Osteoblast (primary cell): ENCODE data around the gene TMEM259. TPM values are rescaled to one million over a fixed set of nuclear protein-coding genes. Genes with fewer than 3 reads are reported as not detected.

Experiments used
- DNase-seq: peaks from one replicate; pipeline ENCODE4 v3.0.0; 2011; ENCODE audit warnings: low spot score, mixed read lengths; ENCODE audit not compliant: insufficient read length; ENCODE audit errors: missing footprints
- H2AFZ ChIP-seq: 2 replicates; pipeline ENCODE4 v1.6.0; 2011; ENCODE audit warnings: mild to moderate bottlenecking, low read length
- H3K27ac ChIP-seq: 2 replicates; pipeline ENCODE4 v1.5.1; 2011; ENCODE audit warnings: mild to moderate bottlenecking, low read depth, low read length, moderate library complexity
- H3K27me3 ChIP-seq: 2 replicates; pipeline ENCODE4 v1.6.0; 2012; ENCODE audit warnings: mild to moderate bottlenecking, control low read depth, inconsistent platforms, low read length, moderate library complexity; ENCODE audit not compliant: insufficient read depth
- H3K36me3 ChIP-seq: 2 replicates; pipeline ENCODE4 v1.5.1; 2011; ENCODE audit warnings: mild to moderate bottlenecking, low read length, control low read depth, moderate library complexity; ENCODE audit not compliant: insufficient read depth
- H3K4me1 ChIP-seq: 2 replicates; pipeline ENCODE4 v1.5.1; 2011; ENCODE audit warnings: mild to moderate bottlenecking, low read length, control low read depth, moderate library complexity; ENCODE audit not compliant: insufficient read depth
- H3K4me2 ChIP-seq: 2 replicates; pipeline ENCODE4 v1.6.0; 2011; ENCODE audit warnings: mild to moderate bottlenecking, low read length; ENCODE audit not compliant: insufficient read depth
- H3K4me3 ChIP-seq: fragments of 200-600 bp; sonication (generic); 3 replicates; pipeline ENCODE4 v1.5.1; 2012; ENCODE audit warnings: mild to moderate bottlenecking, low read length, inconsistent platforms; ENCODE audit not compliant: insufficient read depth
- H3K79me2 ChIP-seq: 2 replicates; pipeline ENCODE4 v1.6.0; 2012; ENCODE audit warnings: mild to moderate bottlenecking, low read length, control low read depth, inconsistent platforms; ENCODE audit not compliant: insufficient read depth
- H3K9me3 ChIP-seq: 2 replicates; pipeline ENCODE4 v1.5.1; 2011; ENCODE audit warnings: low read depth, low read length, control low read depth
- H4K20me1 ChIP-seq: 2 replicates; pipeline ENCODE4 v1.6.0; 2012; ENCODE audit warnings: mild to moderate bottlenecking, low read length, control low read depth; ENCODE audit not compliant: insufficient read depth
- total RNA-seq: library from RNA; depleted of rRNA; stranded (reverse); fragments of >200 nt; gene quantifications from 2 replicates; pipeline ENCODE4 v1.2.3, GENCODE V29; 2012
- TF ChIP-seq, protein P1 (sequence below): IDR thresholded peaks from 2 replicates; pipeline ENCODE4 v1.5.1; 2011; ENCODE audit warnings: mild to moderate bottlenecking, low read depth, low read length, moderate library complexity; ENCODE audit errors: extremely low read depth

TMEM259 gene
- total RNA-seq, 1 donor, result 84.0 TPM

DNA sequence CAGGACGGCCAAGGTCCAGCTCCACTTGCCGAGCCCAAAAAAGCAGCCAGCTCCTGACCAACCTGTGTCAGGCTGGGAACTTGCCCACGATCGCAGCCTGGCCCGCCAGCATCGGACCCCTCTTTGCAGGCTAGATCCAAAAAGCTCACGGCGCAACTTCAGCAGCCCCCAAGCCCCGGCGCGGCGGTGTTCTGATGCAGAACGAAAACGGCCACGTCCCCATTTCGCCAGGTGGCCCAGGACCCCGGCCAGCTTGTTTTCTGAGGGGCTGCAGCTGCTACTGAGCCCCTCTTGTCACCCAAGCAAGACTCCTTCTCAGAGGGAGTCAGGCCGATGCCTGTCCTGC lies 1.3 kb downstream of the TMEM259 start:
- Histone ChIP-seq H3K4me1 (peaks cover 33% of the 10 kb centered on the region), H4K20me1 (peaks cover 56% of the 10 kb centered on the region)

DNA sequence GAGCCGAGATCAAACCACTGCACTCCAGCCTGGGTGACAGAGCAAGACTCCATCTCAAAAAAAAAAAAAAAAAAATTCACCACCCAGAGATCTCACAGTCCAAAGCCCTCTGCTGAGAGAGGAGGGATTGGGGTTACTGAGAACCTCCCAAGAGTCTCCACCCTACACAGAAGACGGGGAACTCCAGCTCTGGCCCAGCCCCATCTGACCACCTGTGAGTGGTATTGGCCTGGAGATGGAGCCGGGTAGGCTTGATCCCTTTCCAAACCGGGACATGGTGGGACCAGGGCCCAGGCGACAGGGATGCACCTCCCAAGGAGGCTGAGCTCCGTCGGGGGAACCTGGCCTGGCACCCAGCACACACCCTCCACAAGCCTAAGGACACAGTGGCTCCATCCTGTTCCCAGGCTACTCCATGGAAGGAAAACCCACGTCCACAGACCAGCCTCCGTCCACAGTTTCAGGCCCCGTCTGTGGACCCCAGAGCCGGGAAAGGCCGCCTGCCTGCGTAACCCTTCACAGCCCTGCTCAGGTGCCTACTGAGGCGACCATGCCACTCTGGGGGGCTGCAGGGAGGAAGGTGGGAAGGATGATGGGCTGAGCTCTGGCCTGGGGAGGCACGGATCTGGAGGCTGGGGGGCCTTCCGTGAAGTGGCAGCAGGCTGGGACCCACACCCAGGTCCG lies 1.8 kb downstream of the TMEM259 start:
- H3K4me1 ChIP-seq, result peaks cover 33% of the 10 kb centered on the region
- H3K79me2 ChIP-seq, result peaks cover 69% of the 10 kb centered on the region
- TF ChIP-seq, protein P1, sequence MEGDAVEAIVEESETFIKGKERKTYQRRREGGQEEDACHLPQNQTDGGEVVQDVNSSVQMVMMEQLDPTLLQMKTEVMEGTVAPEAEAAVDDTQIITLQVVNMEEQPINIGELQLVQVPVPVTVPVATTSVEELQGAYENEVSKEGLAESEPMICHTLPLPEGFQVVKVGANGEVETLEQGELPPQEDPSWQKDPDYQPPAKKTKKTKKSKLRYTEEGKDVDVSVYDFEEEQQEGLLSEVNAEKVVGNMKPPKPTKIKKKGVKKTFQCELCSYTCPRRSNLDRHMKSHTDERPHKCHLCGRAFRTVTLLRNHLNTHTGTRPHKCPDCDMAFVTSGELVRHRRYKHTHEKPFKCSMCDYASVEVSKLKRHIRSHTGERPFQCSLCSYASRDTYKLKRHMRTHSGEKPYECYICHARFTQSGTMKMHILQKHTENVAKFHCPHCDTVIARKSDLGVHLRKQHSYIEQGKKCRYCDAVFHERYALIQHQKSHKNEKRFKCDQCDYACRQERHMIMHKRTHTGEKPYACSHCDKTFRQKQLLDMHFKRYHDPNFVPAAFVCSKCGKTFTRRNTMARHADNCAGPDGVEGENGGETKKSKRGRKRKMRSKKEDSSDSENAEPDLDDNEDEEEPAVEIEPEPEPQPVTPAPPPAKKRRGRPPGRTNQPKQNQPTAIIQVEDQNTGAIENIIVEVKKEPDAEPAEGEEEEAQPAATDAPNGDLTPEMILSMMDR, result no peak
- H3K4me3 ChIP-seq, result peak overlapping the region; percentile 87
- peak overlapping the region; percentile 96 for H3K4me2 ChIP-seq
- peaks cover 56% of the 10 kb centered on the region for H4K20me1 ChIP-seq
- no peak for DNase-seq
- H3K27me3 ChIP-seq, result no peaks in the 10 kb centered on the region
- H3K9me3 ChIP-seq, result no peaks in the 10 kb centered on the region
- no peak overlapping the region for H3K27ac ChIP-seq
- H2AFZ ChIP-seq, result no peak overlapping the region
- peaks cover 4% of the 10 kb centered on the region for H3K36me3 ChIP-seq

More for the DNA sequence above, 1.3 kb downstream of the TMEM259 start:
- peak overlapping the region; percentile 96 for H3K4me2 ChIP-seq
- H3K4me3 ChIP-seq, result peak overlapping the region; percentile 87
- H3K36me3 ChIP-seq, result no peaks in the 10 kb centered on the region
- H2AFZ ChIP-seq, result no peak overlapping the region
- peaks cover 64% of the 10 kb centered on the region for H3K79me2 ChIP-seq
- H3K27ac ChIP-seq, result peak overlapping the region; percentile 96
- no peak for DNase-seq
- H3K27me3 ChIP-seq, result no peaks in the 10 kb centered on the region
- no peaks in the 10 kb centered on the region for H3K9me3 ChIP-seq
- TF ChIP-seq, protein P1, result no peak

GRCh38 chr19:1018393-1018792 lies 2.5 kb downstream of the TMEM259 start:
- peaks cover 33% of the 10 kb centered on the region for H3K4me1 ChIP-seq
- peak overlapping the region; percentile 19 for H3K4me2 ChIP-seq
- no peaks in the 10 kb centered on the region for H3K9me3 ChIP-seq
- no peaks in the 10 kb centered on the region for H3K27me3 ChIP-seq
- H3K27ac ChIP-seq, result no peak overlapping the region
- peaks cover 63% of the 10 kb centered on the region for H4K20me1 ChIP-seq
- peaks cover 4% of the 10 kb centered on the region for H3K36me3 ChIP-seq
- TF ChIP-seq, protein P1, result no peak
- peaks cover 76% of the 10 kb centered on the region for H3K79me2 ChIP-seq
- no peak overlapping the region for H3K4me3 ChIP-seq
- H2AFZ ChIP-seq, result no peak overlapping the region
- no peak for DNase-seq

- Histone ChIP-seq H3K79me2 (peaks cover 81% of the 10 kb centered on the region), H3K27me3 (no peaks in the 10 kb centered on the region), H3K4me2 (peak overlapping the region; percentile 50), H3K4me1 (peaks cover 31% of the 10 kb centered on the region), H3K27ac (peak overlapping the region; percentile 31), H2AFZ (no peak overlapping the region), H3K4me3 (no peak overlapping the region), H3K9me3 (no peaks in the 10 kb centered on the region), H4K20me1 (peaks cover 68% of the 10 kb centered on the region), H3K36me3 (peaks cover 8% of the 10 kb centered on the region)
- TF ChIP-seq, protein P1, result no peak
- DNase-seq, result no peak
Observed at GRCh38 chr19:1017906-1018305, 3.0 kb downstream of the TMEM259 start.
